ENCODE measurements around the gene EDNRB. TPM values are rescaled to one million over a fixed set of nuclear protein-coding genes. Genes with fewer than 3 reads are reported as not detected.

Gene EDNRB
- total RNA-seq (2013) = 0.52 TPM
- polyA plus RNA-seq (under 1 TPM; 0.08 to 0.53 (median 0.37) TPM), polyA minus RNA-seq (0.14 and 0.24 TPM in 2 replicates), total RNA-seq (0.41 to 4.7 (median 2.0) reads per million in 11 experiments)

GRCh38 chr13:77918391-77919245 is at the start of gene EDNRB:
Gene EDNRB, minus strand, starts transcription at chr13:77918831. Its CDS starts 258 bp downstream, at chr13:77918573.
- intact Hi-C loops (cut with micrococcal nuclease) = no loop called here
- Histone ChIP-seq H3K79me2 (ENCODE audit: insufficient read depth, low read length) (no peaks in the 10 kb centered on the region), H4K20me1 (ENCODE audit: insufficient read depth, low read length) (no peaks in the 10 kb centered on the region), H3K9ac (ENCODE audit: insufficient read depth, low read length, poor library complexity, severe bottlenecking) (peak within 1 kb of the TSS; percentile 42), H3K4me3 (replicated peaks in 1 of 3; ENCODE audit: low read depth in 2 of 3, low read length in 3 of 3) (peak within 1 kb of the TSS; percentile 41 to 80 (median 45)), H3K4me2 (replicated peaks; ENCODE audit: extremely low read depth, low read length, poor library complexity, severe bottlenecking) (peak within 1 kb of the TSS; percentile 91), H3K4me1 (ENCODE audit: control insufficient read depth in 1 of 2, insufficient read depth in 2 of 2, low read length in 2 of 2) (peaks cover 18 to 20% of the 10 kb centered on the region in 2 donors), H3K27me3 (ENCODE audit: control insufficient read depth in 2 of 2, insufficient read depth in 2 of 2, low read length in 2 of 2) (peaks cover 6 to 25% of the 10 kb centered on the region in 2 donors), H3K27ac (ENCODE audit: low read depth in 1 of 2, low read length in 2 of 2) (no peak within 1 kb of the TSS), H3K9me3 (replicated peaks in 1 of 2; ENCODE audit: control insufficient read depth in 1 of 2, insufficient read depth in 1 of 2, low read length in 2 of 2) (no peaks in the 10 kb centered on the region), H2AFZ (ENCODE audit: insufficient read depth, low read depth, low read length, poor library complexity, severe bottlenecking) (peak within 1 kb of the TSS; percentile 86), H3K36me3 (replicated peaks in 1 of 2; ENCODE audit: control insufficient read depth in 1 of 2, insufficient read depth in 2 of 2, low read length in 2 of 2) (no peaks in the 10 kb centered on the region)
- Mint-ChIP-seq H3K36me3 (no peaks in the 10 kb centered on the region), H3K4me3 (no peak within 1 kb of the TSS), H3K27ac (peak within 1 kb of the TSS in 3 of 7 donors; percentile 58 to 75 (median 60)), H3K27me3 (ENCODE audit: low read depth in 3 of 3) (peaks cover 0 to 18% (median 12%) of the 10 kb centered on the region in 3 donors), H3K9me3 (peaks cover 0 to 4% (median 0%) of the 10 kb centered on the region in 7 donors), H3K4me1 (no peaks in the 10 kb centered on the region)
- WGBS (ENCODE audit: insufficient coverage) = 3% methylated on average over 59 of the region's 60 CpGs
- TF ChIP-seq, protein P1, sequence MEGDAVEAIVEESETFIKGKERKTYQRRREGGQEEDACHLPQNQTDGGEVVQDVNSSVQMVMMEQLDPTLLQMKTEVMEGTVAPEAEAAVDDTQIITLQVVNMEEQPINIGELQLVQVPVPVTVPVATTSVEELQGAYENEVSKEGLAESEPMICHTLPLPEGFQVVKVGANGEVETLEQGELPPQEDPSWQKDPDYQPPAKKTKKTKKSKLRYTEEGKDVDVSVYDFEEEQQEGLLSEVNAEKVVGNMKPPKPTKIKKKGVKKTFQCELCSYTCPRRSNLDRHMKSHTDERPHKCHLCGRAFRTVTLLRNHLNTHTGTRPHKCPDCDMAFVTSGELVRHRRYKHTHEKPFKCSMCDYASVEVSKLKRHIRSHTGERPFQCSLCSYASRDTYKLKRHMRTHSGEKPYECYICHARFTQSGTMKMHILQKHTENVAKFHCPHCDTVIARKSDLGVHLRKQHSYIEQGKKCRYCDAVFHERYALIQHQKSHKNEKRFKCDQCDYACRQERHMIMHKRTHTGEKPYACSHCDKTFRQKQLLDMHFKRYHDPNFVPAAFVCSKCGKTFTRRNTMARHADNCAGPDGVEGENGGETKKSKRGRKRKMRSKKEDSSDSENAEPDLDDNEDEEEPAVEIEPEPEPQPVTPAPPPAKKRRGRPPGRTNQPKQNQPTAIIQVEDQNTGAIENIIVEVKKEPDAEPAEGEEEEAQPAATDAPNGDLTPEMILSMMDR (IDR thresholded peaks at IDR 0.05) = peak; percentile 31
- peak; percentile 18 to 40 (median 30) for DNase-seq

GRCh38 chr13:77966671-77967070 is 48.0 kb upstream of the EDNRB start:
- no peak for DNase-seq
- no peaks in the 10 kb centered on the region for H3K36me3 ChIP-seq (replicated peaks in 1 of 2; ENCODE audit: control insufficient read depth in 1 of 2, insufficient read depth in 2 of 2, low read length in 2 of 2)
- H3K27me3 Mint-ChIP-seq (ENCODE audit: low read depth in 3 of 3) = no peaks in the 10 kb centered on the region
- H3K4me1 Mint-ChIP-seq = no peaks in the 10 kb centered on the region
- H2AFZ ChIP-seq (ENCODE audit: insufficient read depth, low read depth, low read length, poor library complexity, severe bottlenecking) = no peak overlapping the region
- no peak overlapping the region for H3K27ac Mint-ChIP-seq
- H3K36me3 Mint-ChIP-seq = no peaks in the 10 kb centered on the region
- H3K4me1 ChIP-seq (ENCODE audit: control insufficient read depth in 1 of 2, insufficient read depth in 2 of 2, low read length in 2 of 2) = no peaks in the 10 kb centered on the region
- TF ChIP-seq, protein P1 (IDR thresholded peaks at IDR 0.05) = no peak
- H3K27me3 ChIP-seq (ENCODE audit: control insufficient read depth in 2 of 2, insufficient read depth in 2 of 2, low read length in 2 of 2) = no peaks in the 10 kb centered on the region
- H4K20me1 ChIP-seq (ENCODE audit: insufficient read depth, low read length) = no peaks in the 10 kb centered on the region
- intact Hi-C loops (cut with micrococcal nuclease) = no loop called here
- no peak overlapping the region for H3K27ac ChIP-seq (ENCODE audit: low read depth in 1 of 2, low read length in 2 of 2)
- H3K4me3 ChIP-seq (replicated peaks in 1 of 3; ENCODE audit: low read depth in 2 of 3, low read length in 3 of 3) = no peak overlapping the region
- H3K9ac ChIP-seq (ENCODE audit: insufficient read depth, low read length, poor library complexity, severe bottlenecking) = no peak overlapping the region
- H3K9me3 ChIP-seq (replicated peaks in 1 of 2; ENCODE audit: control insufficient read depth in 1 of 2, insufficient read depth in 1 of 2, low read length in 2 of 2) = no peaks in the 10 kb centered on the region
- no peak overlapping the region for H3K4me3 Mint-ChIP-seq
- peaks cover 0 to 14% (median under 1%) of the 10 kb centered on the region in 7 donors for H3K9me3 Mint-ChIP-seq
- WGBS (ENCODE audit: insufficient coverage) = no CpG with 5 or more reads among the region's 2 CpGs
- H3K79me2 ChIP-seq (ENCODE audit: insufficient read depth, low read length) = no peaks in the 10 kb centered on the region
- no peak overlapping the region for H3K4me2 ChIP-seq (replicated peaks; ENCODE audit: extremely low read depth, low read length, poor library complexity, severe bottlenecking)
